Vagina (tissue), 2 donors: ENCODE data around the gene CFAP45. TPM values are rescaled to one million over a fixed set of nuclear protein-coding genes. Genes with fewer than 3 reads are reported as not detected.

Experiments
- DNase-seq, 2 donors: peaks; one replicate each; pipeline ENCODE4 v3.0.0-alpha.2; 2017; ENCODE audit errors: extremely low spot score in 2 of 2
- H3K27ac ChIP-seq: fragments of 200-600 bp; sonication (generic); one replicate; pipeline ENCODE4 v1.5.1; 2019
- H3K27me3 ChIP-seq: fragments of 200-600 bp; sonication (generic); one replicate; pipeline ENCODE4 v1.5.1; 2019
- H3K36me3 ChIP-seq, 2 donors: fragments of 200-600 bp; sonication (generic); one replicate each; pipeline ENCODE4 v1.5.1; 2017 to 2019
- H3K4me1 ChIP-seq: fragments of 200-600 bp; sonication (generic); one replicate; pipeline ENCODE4 v1.5.1; 2019
- H3K4me3 ChIP-seq, 2 donors: fragments of 200-600 bp; sonication (generic); 1 replicate in 1 of 2; 2 replicates in 1 of 2; pipeline ENCODE4 v1.5.1; 2016 to 2019
- H3K9me3 ChIP-seq: fragments of 200-600 bp; sonication (generic); one replicate; pipeline ENCODE4 v1.5.1; 2019
- CTCF ChIP-seq, 3 experiments: fragments of 450-650 bp in 2 of 3; fragments of 200-600 bp in 1 of 3; sonication (generic) in 1 of 3; IDR thresholded peaks; one replicate each; pipeline ENCODE4 v1.5.1; 2017 to 2019; ENCODE audit warnings: antibody characterized with exemption in 3 of 3, mild to moderate bottlenecking in 2 of 3, moderate library complexity in 2 of 3
- POLR2A ChIP-seq, 2 donors: fragments of 450-650 bp; IDR thresholded peaks; one replicate each; pipeline ENCODE4 v1.6.1; 2017; ENCODE audit warnings: antibody characterized with exemption in 2 of 2, mild to moderate bottlenecking in 2 of 2, moderate library complexity in 2 of 2
- POLR2AphosphoS5 ChIP-seq, 2 donors: sonication (generic); formaldehyde crosslinking; IDR thresholded peaks; one replicate each; pipeline ENCODE4 v1.9.0; 2017; ENCODE audit warnings: antibody characterized with exemption in 2 of 2, mild to moderate bottlenecking in 2 of 2, low read depth in 1 of 2; ENCODE audit not compliant: insufficient read depth in 1 of 2
- intact Hi-C: fragments of 100-400 bp; cut with DNase I; formaldehyde crosslinking; loops from one replicate; pipeline ENCODE4 v1.15.1; 2023
- total RNA-seq: library from RNA; depleted of rRNA; stranded (reverse); fragments of >200 nt; gene quantifications from one replicate; pipeline ENCODE4 v1.2.3, GENCODE V29; 2016

Gene CFAP45
- total RNA-seq, 1 donor from 2014 or later, result not detected

- intact Hi-C loops, result no loop called here
- no peak overlapping the region for H3K4me3 ChIP-seq
- TF ChIP-seq POLR2AphosphoS5 (IDR thresholded peaks at IDR 0.05; ENCODE audit: insufficient read depth in 1 of 2, low read depth in 1 of 2) (no peak), CTCF (IDR thresholded peaks at IDR 0.05) (no peak), POLR2A (IDR thresholded peaks at IDR 0.05) (no peak)
- no peaks in the 10 kb centered on the region for H3K36me3 ChIP-seq
- DNase-seq, result no peak
- H3K9me3 ChIP-seq, result no peaks in the 10 kb centered on the region
- H3K27me3 ChIP-seq, result no peaks in the 10 kb centered on the region
- H3K4me1 ChIP-seq, result peaks cover 8% of the 10 kb centered on the region
- no peak overlapping the region for H3K27ac ChIP-seq
These were observed 54.0 kb downstream of the CFAP45 start for GRCh38 chr1:159845751-159846629.

GRCh38 chr1:159843459-159843858, 56.5 kb downstream of the CFAP45 start:
- Histone ChIP-seq H3K4me1 (no peaks in the 10 kb centered on the region), H3K36me3 (no peaks in the 10 kb centered on the region), H3K4me3 (no peak overlapping the region), H3K27ac (no peak overlapping the region), H3K27me3 (no peaks in the 10 kb centered on the region), H3K9me3 (no peaks in the 10 kb centered on the region)
- DNase-seq, result no peak
- intact Hi-C loops, result no loop called here
- TF ChIP-seq POLR2A (IDR thresholded peaks at IDR 0.05), result no peak
- no peak for TF ChIP-seq POLR2AphosphoS5 (IDR thresholded peaks at IDR 0.05; ENCODE audit: insufficient read depth in 1 of 2, low read depth in 1 of 2)
- TF ChIP-seq CTCF (IDR thresholded peaks at IDR 0.05), result no peak

- Histone ChIP-seq H3K9me3 (no peaks in the 10 kb centered on the region), H3K36me3 (no peaks in the 10 kb centered on the region), H3K4me1 (no peaks in the 10 kb centered on the region), H3K27me3 (no peaks in the 10 kb centered on the region), H3K4me3 (no peak overlapping the region), H3K27ac (no peak overlapping the region)
- no peak for DNase-seq
- intact Hi-C loops, result no loop called here
- no peak for TF ChIP-seq POLR2AphosphoS5 (IDR thresholded peaks at IDR 0.05; ENCODE audit: insufficient read depth in 1 of 2, low read depth in 1 of 2)
- no peak for TF ChIP-seq POLR2A (IDR thresholded peaks at IDR 0.05)
- TF ChIP-seq CTCF (IDR thresholded peaks at IDR 0.05), result no peak
These were observed 58.2 kb downstream of the CFAP45 start for GRCh38 chr1:159841749-159842148.

GRCh38 chr1:159839116-159839849, 60.7 kb downstream of the CFAP45 start:
- intact Hi-C loops, result no loop called here
- no peak for DNase-seq
- TF ChIP-seq POLR2A (IDR thresholded peaks at IDR 0.05) (no peak), POLR2AphosphoS5 (IDR thresholded peaks at IDR 0.05; ENCODE audit: insufficient read depth in 1 of 2, low read depth in 1 of 2) (no peak), CTCF (IDR thresholded peaks at IDR 0.05) (no peak)
- Histone ChIP-seq H3K4me3 (no peak overlapping the region), H3K27ac (no peak overlapping the region), H3K9me3 (no peaks in the 10 kb centered on the region), H3K36me3 (no peaks in the 10 kb centered on the region), H3K27me3 (no peaks in the 10 kb centered on the region), H3K4me1 (no peaks in the 10 kb centered on the region)
